ENCODE data around the gene FRMD6. TPM values are rescaled to one million over a fixed set of nuclear protein-coding genes. Genes with fewer than 3 reads are reported as not detected.

The FRMD6 gene
- polyA plus RNA-seq (2013, experiment 1 of 2), result 19.1 TPM
- polyA plus RNA-seq (2013, experiment 2 of 2), result 18.6 TPM

DNA sequence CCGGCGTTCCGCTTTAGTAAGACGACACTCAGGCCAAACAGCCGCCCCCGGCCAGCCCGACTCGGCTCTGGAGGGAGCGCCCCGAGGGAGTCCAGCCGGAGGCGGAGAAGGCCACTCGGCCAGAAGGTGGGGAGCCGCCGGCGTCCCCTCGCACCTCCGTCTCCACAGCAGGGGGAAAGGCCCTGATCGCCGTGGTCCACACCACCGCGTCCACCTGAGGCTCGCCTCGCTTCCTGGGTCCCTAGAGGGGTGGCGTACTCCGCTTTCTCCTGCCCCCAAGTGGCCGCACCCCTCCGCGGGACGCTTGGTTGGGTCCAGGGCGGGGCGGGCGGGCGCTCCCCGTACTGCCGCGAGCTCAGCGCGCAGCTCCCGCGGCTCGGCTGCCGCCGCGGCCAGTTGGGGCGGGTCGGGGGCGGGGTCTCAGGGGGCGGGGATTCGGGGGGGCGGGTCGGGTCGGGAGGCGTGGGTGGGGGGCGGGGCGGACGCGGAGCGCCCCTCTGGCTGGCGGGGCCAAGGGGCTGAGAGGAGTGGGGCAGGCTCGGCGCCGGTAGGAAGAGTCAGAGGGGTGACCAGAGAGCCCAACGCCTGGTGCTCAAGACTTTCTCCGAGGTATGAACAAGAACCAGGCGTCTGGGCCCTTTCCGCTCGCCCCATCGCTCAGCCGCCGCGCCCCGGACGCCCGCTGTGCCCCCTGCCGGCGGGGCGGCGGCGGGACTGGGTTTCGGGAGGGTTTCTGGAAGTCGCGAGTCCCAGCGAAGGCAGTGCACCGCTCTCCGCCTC, at the start of gene FRMD6:
Gene FRMD6, plus strand, starts transcription at position 523 of the 780 bp plus-strand sequence. CDS start 37,927 bp downstream, outside the sequence.
- Histone ChIP-seq H3K56ac (ENCODE audit: low read length) (peak within 1 kb of the TSS; percentile 99), H3K36me3 (ENCODE audit: control insufficient read depth, insufficient read depth, low read length) (no peaks in the 10 kb centered on the region), H3K27ac (ENCODE audit: low read depth, low read length) (peak within 1 kb of the TSS; percentile 99), H2BK15ac (replicated peaks; ENCODE audit: low read depth) (no peak within 1 kb of the TSS), H3K79me1 (ENCODE audit: low read length) (peaks cover 2% of the 10 kb centered on the region), H3K9ac (ENCODE audit: low read length) (peak within 1 kb of the TSS; percentile 94), H3K27me3 (ENCODE audit: insufficient read depth, low read length, poor library complexity) (no peaks in the 10 kb centered on the region), H3K4me1 (ENCODE audit: control insufficient read depth, low read depth, low read length) (no peaks in the 10 kb centered on the region), H3K18ac (ENCODE audit: low read length) (peak within 1 kb of the TSS; percentile 85), H2BK120ac (ENCODE audit: low read depth, low read length) (no peak within 1 kb of the TSS), H3K4me2 (ENCODE audit: low read length) (peak within 1 kb of the TSS; percentile 87), H3K4me3 (ENCODE audit: low read length) (peak within 1 kb of the TSS; percentile 81), H4K8ac (ENCODE audit: low read depth, low read length) (no peak within 1 kb of the TSS), H4K5ac (ENCODE audit: low read length) (no peak within 1 kb of the TSS), H3K23ac (ENCODE audit: low read length) (peak within 1 kb of the TSS; percentile 15), H2BK5ac (ENCODE audit: low read length) (peak within 1 kb of the TSS; percentile 95), H3K79me2 (ENCODE audit: control insufficient read depth, insufficient read depth, low read length) (peaks cover 30% of the 10 kb centered on the region), H3K4ac (ENCODE audit: low read depth, low read length) (peak within 1 kb of the TSS; percentile 89), H2AK5ac (ENCODE audit: low read length) (no peak within 1 kb of the TSS)
- DNase-seq, result peak; percentile 93
- no CpG with 5 or more reads among the region's 86 CpGs for WGBS (ENCODE audit: extremely low coverage, insufficient coverage, low lambda C conversion rate)

DNA sequence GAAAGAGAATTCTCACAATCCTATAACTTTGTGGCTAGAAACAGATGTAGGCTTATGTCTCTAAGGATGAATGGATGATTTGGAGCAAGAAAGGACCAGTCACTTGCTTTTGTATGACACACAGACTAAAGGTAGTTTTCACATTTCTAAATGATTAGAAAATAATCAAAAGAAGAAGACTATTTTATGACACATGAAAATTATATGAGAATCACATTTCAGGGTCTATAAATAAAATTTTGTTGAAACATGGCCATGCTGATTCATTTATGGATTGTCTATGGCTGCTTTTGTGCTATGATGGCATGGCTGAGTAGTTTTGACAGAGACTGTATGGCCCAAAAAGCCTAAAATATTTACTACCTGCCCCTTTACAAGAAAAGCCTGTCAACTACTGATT, 49.4 kb upstream of the FRMD6 start:
- H3K27ac ChIP-seq (ENCODE audit: low read depth, low read length), result no peak overlapping the region
- no peaks in the 10 kb centered on the region for H3K36me3 ChIP-seq (ENCODE audit: control insufficient read depth, insufficient read depth, low read length)
- H3K23ac ChIP-seq (ENCODE audit: low read length), result no peak overlapping the region
- H3K9ac ChIP-seq (ENCODE audit: low read length), result no peak overlapping the region
- no peak overlapping the region for H4K5ac ChIP-seq (ENCODE audit: low read length)
- no peaks in the 10 kb centered on the region for H3K79me2 ChIP-seq (ENCODE audit: control insufficient read depth, insufficient read depth, low read length)
- no peak overlapping the region for H2BK15ac ChIP-seq (replicated peaks; ENCODE audit: low read depth)
- no peak overlapping the region for H3K4me2 ChIP-seq (ENCODE audit: low read length)
- no peak overlapping the region for H2AK5ac ChIP-seq (ENCODE audit: low read length)
- DNase-seq, result no peak
- no peak overlapping the region for H2BK5ac ChIP-seq (ENCODE audit: low read length)
- H3K4me1 ChIP-seq (ENCODE audit: control insufficient read depth, low read depth, low read length), result no peaks in the 10 kb centered on the region
- H3K56ac ChIP-seq (ENCODE audit: low read length), result no peak overlapping the region
- H3K4me3 ChIP-seq (ENCODE audit: low read length), result no peak overlapping the region
- H2BK120ac ChIP-seq (ENCODE audit: low read depth, low read length), result no peak overlapping the region
- H3K27me3 ChIP-seq (ENCODE audit: insufficient read depth, low read length, poor library complexity), result no peaks in the 10 kb centered on the region
- no peak overlapping the region for H3K4ac ChIP-seq (ENCODE audit: low read depth, low read length)
- no peaks in the 10 kb centered on the region for H3K79me1 ChIP-seq (ENCODE audit: low read length)
- no peak overlapping the region for H4K8ac ChIP-seq (ENCODE audit: low read depth, low read length)
- no peak overlapping the region for H3K18ac ChIP-seq (ENCODE audit: low read length)

DNA sequence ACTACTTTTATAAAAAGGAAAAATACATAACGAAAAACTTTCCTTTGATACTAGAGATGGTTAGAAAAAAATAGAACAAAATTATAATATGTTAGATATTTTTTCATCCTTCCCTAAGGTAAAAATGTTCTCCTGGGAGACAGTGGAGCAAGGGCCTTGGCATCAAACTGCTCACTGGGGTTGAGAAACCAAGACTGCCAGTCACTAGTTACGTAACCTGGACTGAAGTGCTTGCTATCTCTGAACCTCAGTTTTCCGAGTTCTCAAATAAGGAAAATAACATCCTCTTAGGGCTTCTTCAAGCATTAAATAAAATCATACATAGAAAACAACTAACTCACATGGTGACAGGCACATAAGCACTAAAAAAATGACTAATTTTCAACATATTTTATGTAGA, 48.2 kb upstream of the FRMD6 start:
- Histone ChIP-seq H3K18ac (ENCODE audit: low read length) (no peak overlapping the region), H4K8ac (ENCODE audit: low read depth, low read length) (no peak overlapping the region), H3K27me3 (ENCODE audit: insufficient read depth, low read length, poor library complexity) (no peaks in the 10 kb centered on the region), H2BK15ac (replicated peaks; ENCODE audit: low read depth) (no peak overlapping the region), H3K27ac (ENCODE audit: low read depth, low read length) (no peak overlapping the region), H2BK5ac (ENCODE audit: low read length) (no peak overlapping the region), H3K4me2 (ENCODE audit: low read length) (no peak overlapping the region), H3K79me2 (ENCODE audit: control insufficient read depth, insufficient read depth, low read length) (no peaks in the 10 kb centered on the region), H3K56ac (ENCODE audit: low read length) (no peak overlapping the region), H2AK5ac (ENCODE audit: low read length) (no peak overlapping the region), H3K36me3 (ENCODE audit: control insufficient read depth, insufficient read depth, low read length) (no peaks in the 10 kb centered on the region), H3K79me1 (ENCODE audit: low read length) (no peaks in the 10 kb centered on the region), H2BK120ac (ENCODE audit: low read depth, low read length) (no peak overlapping the region), H3K4me3 (ENCODE audit: low read length) (no peak overlapping the region), H3K4ac (ENCODE audit: low read depth, low read length) (no peak overlapping the region), H3K4me1 (ENCODE audit: control insufficient read depth, low read depth, low read length) (no peaks in the 10 kb centered on the region), H3K23ac (ENCODE audit: low read length) (no peak overlapping the region), H3K9ac (ENCODE audit: low read length) (no peak overlapping the region), H4K5ac (ENCODE audit: low read length) (no peak overlapping the region)
- WGBS (ENCODE audit: extremely low coverage, insufficient coverage, low lambda C conversion rate), result no CpG with 5 or more reads among the region's 3 CpGs
- no peak for DNase-seq

DNA sequence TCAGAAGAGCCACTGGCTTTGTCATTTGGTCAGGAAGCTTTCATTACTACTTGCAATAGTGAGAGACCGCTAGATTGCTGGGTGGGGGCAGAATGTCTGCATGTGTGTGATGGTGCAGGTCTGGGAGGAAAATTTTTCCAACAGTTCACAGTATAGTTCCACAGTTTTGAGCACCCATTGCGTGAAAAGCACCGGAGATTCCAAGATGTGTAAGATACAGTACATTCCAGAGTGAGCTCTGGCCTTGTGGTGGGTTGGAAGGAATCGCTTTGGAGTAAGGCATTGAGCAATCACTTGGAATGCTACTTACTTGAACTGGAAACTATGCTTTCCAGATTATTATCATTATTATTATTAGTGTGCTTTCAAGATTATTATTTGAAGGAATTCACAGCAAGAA, 47.6 kb upstream of the FRMD6 start:
- H3K4me3 ChIP-seq (ENCODE audit: low read length), result no peak overlapping the region
- H2AK5ac ChIP-seq (ENCODE audit: low read length), result no peak overlapping the region
- no peak overlapping the region for H3K4me2 ChIP-seq (ENCODE audit: low read length)
- H3K27me3 ChIP-seq (ENCODE audit: insufficient read depth, low read length, poor library complexity), result no peaks in the 10 kb centered on the region
- no peak overlapping the region for H2BK120ac ChIP-seq (ENCODE audit: low read depth, low read length)
- no peaks in the 10 kb centered on the region for H3K79me1 ChIP-seq (ENCODE audit: low read length)
- H4K5ac ChIP-seq (ENCODE audit: low read length), result no peak overlapping the region
- H3K79me2 ChIP-seq (ENCODE audit: control insufficient read depth, insufficient read depth, low read length), result no peaks in the 10 kb centered on the region
- H3K56ac ChIP-seq (ENCODE audit: low read length), result no peak overlapping the region
- no peak overlapping the region for H3K23ac ChIP-seq (ENCODE audit: low read length)
- H3K9ac ChIP-seq (ENCODE audit: low read length), result no peak overlapping the region
- H4K8ac ChIP-seq (ENCODE audit: low read depth, low read length), result no peak overlapping the region
- DNase-seq, result no peak
- no peak overlapping the region for H2BK15ac ChIP-seq (replicated peaks; ENCODE audit: low read depth)
- no CpG with 5 or more reads among the region's 4 CpGs for WGBS (ENCODE audit: extremely low coverage, insufficient coverage, low lambda C conversion rate)
- no peak overlapping the region for H3K4ac ChIP-seq (ENCODE audit: low read depth, low read length)
- no peaks in the 10 kb centered on the region for H3K36me3 ChIP-seq (ENCODE audit: control insufficient read depth, insufficient read depth, low read length)
- H3K27ac ChIP-seq (ENCODE audit: low read depth, low read length), result no peak overlapping the region
- H2BK5ac ChIP-seq (ENCODE audit: low read length), result no peak overlapping the region
- H3K4me1 ChIP-seq (ENCODE audit: control insufficient read depth, low read depth, low read length), result no peaks in the 10 kb centered on the region
- no peak overlapping the region for H3K18ac ChIP-seq (ENCODE audit: low read length)

DNA sequence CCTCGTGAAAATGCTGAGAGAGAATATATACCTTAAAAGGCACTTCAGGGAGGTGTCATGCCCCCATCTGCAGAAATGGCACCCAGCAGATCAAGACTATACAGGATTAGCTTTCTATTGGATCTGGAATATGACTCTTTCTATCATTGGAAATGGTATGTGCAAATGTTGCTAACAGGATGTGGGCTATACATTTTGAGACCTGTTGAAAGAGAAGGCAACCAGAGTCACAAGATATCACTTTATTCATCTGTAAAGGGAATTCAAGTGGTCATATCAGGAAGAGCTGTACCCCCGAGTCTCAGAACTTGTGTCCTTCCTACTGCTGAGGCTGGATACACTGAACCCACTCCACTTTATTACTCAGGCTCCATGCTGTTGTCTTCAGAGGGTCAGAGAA, 46.1 kb upstream of the FRMD6 start:
- Histone ChIP-seq H3K23ac (ENCODE audit: low read length) (no peak overlapping the region), H3K79me2 (ENCODE audit: control insufficient read depth, insufficient read depth, low read length) (no peaks in the 10 kb centered on the region), H4K5ac (ENCODE audit: low read length) (no peak overlapping the region), H3K4me3 (ENCODE audit: low read length) (no peak overlapping the region), H2BK120ac (ENCODE audit: low read depth, low read length) (no peak overlapping the region), H3K27me3 (ENCODE audit: insufficient read depth, low read length, poor library complexity) (no peaks in the 10 kb centered on the region), H3K4ac (ENCODE audit: low read depth, low read length) (no peak overlapping the region), H3K27ac (ENCODE audit: low read depth, low read length) (no peak overlapping the region), H3K36me3 (ENCODE audit: control insufficient read depth, insufficient read depth, low read length) (no peaks in the 10 kb centered on the region), H3K56ac (ENCODE audit: low read length) (no peak overlapping the region), H2BK15ac (replicated peaks; ENCODE audit: low read depth) (no peak overlapping the region), H3K4me1 (ENCODE audit: control insufficient read depth, low read depth, low read length) (peaks cover 2% of the 10 kb centered on the region), H2BK5ac (ENCODE audit: low read length) (no peak overlapping the region), H4K8ac (ENCODE audit: low read depth, low read length) (no peak overlapping the region), H3K4me2 (ENCODE audit: low read length) (no peak overlapping the region), H3K79me1 (ENCODE audit: low read length) (no peaks in the 10 kb centered on the region), H3K18ac (ENCODE audit: low read length) (no peak overlapping the region), H3K9ac (ENCODE audit: low read length) (no peak overlapping the region), H2AK5ac (ENCODE audit: low read length) (no peak overlapping the region)
- DNase-seq, result no peak
- no CpG with 5 or more reads among the region's 2 CpGs for WGBS (ENCODE audit: extremely low coverage, insufficient coverage, low lambda C conversion rate)

DNA sequence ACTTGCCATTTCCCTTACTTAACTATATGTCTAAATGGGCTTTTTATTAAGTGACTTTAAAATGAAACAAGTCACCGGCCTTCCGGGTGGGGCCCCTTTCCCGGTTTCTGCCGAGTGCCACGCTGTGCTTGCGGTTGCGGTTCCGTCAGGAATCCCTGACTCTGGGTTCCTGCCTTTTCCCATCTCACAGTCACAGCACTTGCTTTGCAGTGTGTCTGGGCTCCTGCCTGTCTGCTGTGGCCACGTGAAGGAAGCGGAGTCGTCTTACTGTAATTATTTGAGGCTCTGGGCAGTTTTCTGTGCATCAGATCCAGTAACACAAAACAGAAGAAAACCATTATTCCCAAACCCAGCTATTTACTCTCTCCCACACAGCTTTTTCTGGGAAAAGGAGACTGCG, 44.0 kb upstream of the FRMD6 start:
- Histone ChIP-seq H2BK120ac (ENCODE audit: low read depth, low read length) (no peak overlapping the region), H3K23ac (ENCODE audit: low read length) (no peak overlapping the region), H3K56ac (ENCODE audit: low read length) (no peak overlapping the region), H3K9ac (ENCODE audit: low read length) (no peak overlapping the region), H3K36me3 (ENCODE audit: control insufficient read depth, insufficient read depth, low read length) (no peaks in the 10 kb centered on the region), H3K4ac (ENCODE audit: low read depth, low read length) (no peak overlapping the region), H4K8ac (ENCODE audit: low read depth, low read length) (no peak overlapping the region), H3K79me2 (ENCODE audit: control insufficient read depth, insufficient read depth, low read length) (no peaks in the 10 kb centered on the region), H2BK15ac (replicated peaks; ENCODE audit: low read depth) (no peak overlapping the region), H3K4me3 (ENCODE audit: low read length) (no peak overlapping the region), H2AK5ac (ENCODE audit: low read length) (no peak overlapping the region), H2BK5ac (ENCODE audit: low read length) (no peak overlapping the region), H3K18ac (ENCODE audit: low read length) (no peak overlapping the region), H3K27me3 (ENCODE audit: insufficient read depth, low read length, poor library complexity) (no peaks in the 10 kb centered on the region), H3K79me1 (ENCODE audit: low read length) (no peaks in the 10 kb centered on the region), H3K4me1 (ENCODE audit: control insufficient read depth, low read depth, low read length) (peaks cover 2% of the 10 kb centered on the region), H3K27ac (ENCODE audit: low read depth, low read length) (no peak overlapping the region), H4K5ac (ENCODE audit: low read length) (no peak overlapping the region), H3K4me2 (ENCODE audit: low read length) (no peak overlapping the region)
- WGBS (ENCODE audit: extremely low coverage, insufficient coverage, low lambda C conversion rate), result no CpG with 5 or more reads among the region's 12 CpGs
- DNase-seq, result no peak
